Transverse colon (tissue), 4 donors: ENCODE measurements around the gene KRTAP10-11. TPM values are rescaled to one million over a fixed set of nuclear protein-coding genes. Genes with fewer than 3 reads are reported as not detected.

Source experiments
- DNase-seq: peaks from one replicate; pipeline ENCODE4 v3.0.0-alpha.2; 2019
- H3K27ac ChIP-seq, 4 donors: fragments of 200-600 bp; sonication (generic); 2 replicates each; pipeline ENCODE4 v1.5.1; 2016 to 2018; ENCODE audit warnings: inconsistent platforms in 4 of 4
- H3K27me3 ChIP-seq: fragments of 200-600 bp; sonication (generic); 2 replicates; pipeline ENCODE4 v1.5.1; 2017; ENCODE audit warnings: inconsistent platforms
- H3K36me3 ChIP-seq, 4 donors: fragments of 200-600 bp; sonication (generic); 2 replicates each; pipeline ENCODE4 v1.5.1; 2017 to 2019; ENCODE audit warnings: inconsistent platforms in 4 of 4
- H3K4me1 ChIP-seq, 4 donors: fragments of 200-600 bp; sonication (generic); 2 replicates each; pipeline ENCODE4 v1.5.1; 2017 to 2020; ENCODE audit warnings: inconsistent platforms in 4 of 4
- H3K4me3 ChIP-seq, 4 donors: fragments of 200-600 bp; sonication (generic); 1 replicate in 1 of 4; 2 replicates in 3 of 4; pipeline versions ENCODE4 v1.5.1 to v1.6.1; 2017 to 2019; ENCODE audit warnings: inconsistent platforms in 4 of 4
- H3K9me3 ChIP-seq, 2 donors: fragments of 200-600 bp; sonication (generic); 2 replicates each; pipeline ENCODE4 v1.5.1; 2017 to 2019; ENCODE audit warnings: inconsistent platforms in 2 of 2
- EP300 ChIP-seq: sonication (generic); formaldehyde crosslinking; IDR thresholded peaks from one replicate; pipeline ENCODE4 v1.6.1; 2017; ENCODE audit warnings: antibody characterized with exemption, low read depth
- POLR2A ChIP-seq: fragments of 450-650 bp; IDR thresholded peaks from one replicate; pipeline ENCODE4 v1.6.1; 2016; ENCODE audit warnings: antibody characterized with exemption, mild to moderate bottlenecking, moderate library complexity
- POLR2AphosphoS5 ChIP-seq, 3 donors: sonication (generic); formaldehyde crosslinking; IDR thresholded peaks; one replicate each; pipeline ENCODE4 v1.6.1; 2016; ENCODE audit warnings: antibody characterized with exemption in 3 of 3
- WGBS, 2 donors: methylation state at CpG; one replicate each; pipeline ENCODE4 v1.1.5; 2018; ENCODE audit warnings: low coverage in 1 of 2; 5-methylcytosine and 5-hydroxymethylcytosine counted together
- in situ Hi-C, 4 donors: fragments of 200-750 bp; cut with MboI; loops; one replicate each; pipeline versions ENCODE4 v1.15.0 to v1.15.1; 2017; ENCODE audit warnings: low sequenced_read_pairs in 3 of 4, low pct_ligation_motif_present in 1 of 4, low pct_unique_long_range_greater_than_20kb in 1 of 4
- intact Hi-C: fragments of 100-400 bp; cut with DNase I; formaldehyde crosslinking; loops from one replicate; pipeline ENCODE4 v1.15.1; 2023; ENCODE audit warnings: low total_unique reads
- total RNA-seq, 4 donors: library from RNA; depleted of rRNA; stranded (reverse); fragments of >200 nt; gene quantifications; one replicate each; pipeline ENCODE4 v1.1.0, GENCODE V29; 2016
- TF ChIP-seq, protein P1 (sequence below), 5 experiments: fragments of 200-600 bp in 3 of 5; fragments of 450-650 bp in 2 of 5; sonication (generic) in 3 of 5; IDR thresholded peaks; 1 replicate in 2 of 5; 2 replicates in 3 of 5; pipeline ENCODE4 v1.5.1; 2016 to 2017; ENCODE audit warnings: antibody characterized with exemption in 5 of 5, inconsistent platforms in 3 of 5, mild to moderate bottlenecking in 2 of 5, moderate library complexity in 1 of 5

KRTAP10-11 gene
- total RNA-seq, 4 donors from 2014 or later = not detected

DNA sequence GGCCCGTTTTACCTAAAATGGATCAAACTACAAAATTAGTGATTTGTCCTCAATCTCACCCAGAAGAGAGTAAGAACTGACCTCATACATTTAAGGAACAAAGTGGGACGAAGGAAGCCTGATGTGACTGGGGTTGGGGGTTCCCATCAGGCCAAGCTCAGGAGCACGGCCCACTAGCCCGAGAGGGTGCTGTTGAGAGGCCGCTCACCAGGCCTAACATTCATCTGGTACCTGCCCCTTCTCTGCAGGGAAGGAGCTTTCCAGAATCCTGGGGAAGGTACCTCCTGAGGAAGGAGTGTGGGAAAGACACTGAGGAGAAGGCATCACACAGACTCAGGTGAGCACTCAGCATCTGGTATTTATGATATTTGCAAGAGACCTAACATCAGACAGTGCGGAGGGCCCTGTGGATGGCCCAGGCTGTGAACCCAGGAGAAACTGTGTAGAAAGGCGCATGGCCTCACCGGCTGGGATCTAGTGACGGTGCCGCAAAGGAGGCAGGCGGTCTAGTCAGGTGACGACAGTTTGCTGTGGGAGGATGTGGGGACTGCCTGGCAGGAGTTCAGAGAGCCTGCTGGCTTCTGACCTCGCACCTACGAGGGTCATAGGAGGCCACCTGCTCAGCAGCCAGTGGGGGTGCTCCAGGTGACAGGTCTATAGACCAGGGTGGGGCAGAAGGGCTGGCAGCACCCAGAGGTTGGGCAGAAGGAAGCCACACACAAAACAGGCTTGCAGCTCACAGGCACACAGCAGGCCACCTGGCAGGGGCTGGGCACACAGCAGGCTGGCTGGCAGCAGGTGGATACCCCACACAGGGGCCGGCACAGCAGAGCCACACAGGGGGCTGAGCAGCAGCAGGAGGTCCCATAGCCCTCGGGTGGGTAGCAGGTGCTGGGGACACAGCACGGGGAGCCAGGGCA lies 7.7 kb downstream of the KRTAP10-11 start:
- no peaks in the 10 kb centered on the region for H3K4me1 ChIP-seq
- in situ Hi-C loops (no loop called here), intact Hi-C loops (no loop called here)
- H3K27ac ChIP-seq = no peak overlapping the region
- DNase-seq = no peak
- H3K4me3 ChIP-seq = no peak overlapping the region
- 74 to 83% methylated on average over 1 to 17 of the region's 17 CpGs for WGBS, 2 donors
- peaks cover 13% of the 10 kb centered on the region for H3K27me3 ChIP-seq
- TF ChIP-seq, protein P1, sequence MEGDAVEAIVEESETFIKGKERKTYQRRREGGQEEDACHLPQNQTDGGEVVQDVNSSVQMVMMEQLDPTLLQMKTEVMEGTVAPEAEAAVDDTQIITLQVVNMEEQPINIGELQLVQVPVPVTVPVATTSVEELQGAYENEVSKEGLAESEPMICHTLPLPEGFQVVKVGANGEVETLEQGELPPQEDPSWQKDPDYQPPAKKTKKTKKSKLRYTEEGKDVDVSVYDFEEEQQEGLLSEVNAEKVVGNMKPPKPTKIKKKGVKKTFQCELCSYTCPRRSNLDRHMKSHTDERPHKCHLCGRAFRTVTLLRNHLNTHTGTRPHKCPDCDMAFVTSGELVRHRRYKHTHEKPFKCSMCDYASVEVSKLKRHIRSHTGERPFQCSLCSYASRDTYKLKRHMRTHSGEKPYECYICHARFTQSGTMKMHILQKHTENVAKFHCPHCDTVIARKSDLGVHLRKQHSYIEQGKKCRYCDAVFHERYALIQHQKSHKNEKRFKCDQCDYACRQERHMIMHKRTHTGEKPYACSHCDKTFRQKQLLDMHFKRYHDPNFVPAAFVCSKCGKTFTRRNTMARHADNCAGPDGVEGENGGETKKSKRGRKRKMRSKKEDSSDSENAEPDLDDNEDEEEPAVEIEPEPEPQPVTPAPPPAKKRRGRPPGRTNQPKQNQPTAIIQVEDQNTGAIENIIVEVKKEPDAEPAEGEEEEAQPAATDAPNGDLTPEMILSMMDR (IDR thresholded peaks at IDR 0.05) = no peak
- TF ChIP-seq POLR2A (no peak), EP300 (no peak), POLR2AphosphoS5 (IDR thresholded peaks at IDR 0.05) (no peak)
- no peaks in the 10 kb centered on the region for H3K9me3 ChIP-seq
- no peaks in the 10 kb centered on the region for H3K36me3 ChIP-seq

DNA sequence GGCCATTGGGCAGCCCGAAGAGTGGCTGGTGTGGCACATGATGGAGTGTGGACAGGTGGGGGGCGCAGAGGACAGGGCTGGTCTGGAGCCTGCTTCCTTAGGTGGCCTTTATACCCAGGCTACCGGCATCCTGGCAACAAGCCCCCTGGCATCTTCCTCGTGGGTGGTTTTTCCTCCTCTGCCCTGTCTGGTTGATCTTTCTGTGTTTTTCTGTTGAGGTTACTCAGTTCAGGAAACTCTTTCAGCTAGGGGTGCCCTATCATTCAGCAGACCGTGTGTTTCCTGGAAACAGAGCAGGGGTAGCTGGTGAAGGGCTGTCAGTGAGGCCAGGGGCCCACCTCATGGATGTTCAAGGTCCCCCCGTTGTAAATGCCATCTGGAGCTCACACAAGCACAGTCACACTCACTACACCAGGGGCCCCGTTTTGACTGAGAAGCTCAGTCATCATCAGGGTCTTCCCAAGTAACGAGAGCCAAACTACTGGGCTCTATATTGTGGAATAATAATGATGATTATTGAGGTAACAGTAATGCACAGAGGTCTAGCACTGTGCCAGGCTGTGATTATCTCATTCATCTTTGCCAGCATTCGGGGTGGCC lies 8.5 kb downstream of the KRTAP10-11 start, which contains the start of gene KRTAP12-4:
Gene KRTAP12-4, minus strand, starts transcription at position 84 of the 600 bp plus-strand sequence. Its CDS starts 45 bp downstream, at position 39.
- WGBS, 2 donors = 61% methylated on average over 9 of the region's 9 CpGs; no CpG with 5 or more reads in 1 of the 2 donors
- H3K27ac ChIP-seq = no peak within 1 kb of the TSS
- intact Hi-C loops = no loop called here

DNA sequence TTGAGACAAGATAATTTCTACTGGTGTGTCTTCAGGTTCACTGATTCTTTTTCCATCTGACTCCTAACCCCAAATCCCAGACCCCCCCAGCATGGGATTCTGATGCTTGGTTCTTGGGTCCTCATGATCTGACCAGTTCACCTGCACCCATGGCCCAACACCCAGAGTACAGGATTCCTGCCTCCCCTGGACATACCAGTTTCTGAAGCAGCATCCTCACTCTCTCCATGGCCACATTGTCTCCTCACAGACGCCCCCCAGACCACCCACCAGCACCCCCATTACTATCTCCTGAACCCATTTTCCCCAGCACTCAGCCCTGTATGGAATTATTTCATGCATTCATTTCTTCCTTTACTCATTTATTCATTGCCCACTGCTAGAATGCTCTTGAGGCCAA lies 10.7 kb downstream of the KRTAP10-11 start:
- WGBS, 2 donors = 22 to 53% methylated on average over 1 of the region's 1 CpG
- in situ Hi-C loops = no loop called here

More for the DNA sequence above, 8.5 kb downstream of the KRTAP10-11 start, which contains the start of gene KRTAP12-4:
- in situ Hi-C loops = no loop called here
- no peak for DNase-seq
- no peaks in the 10 kb centered on the region for H3K9me3 ChIP-seq
- peaks cover 16% of the 10 kb centered on the region for H3K27me3 ChIP-seq
- no peaks in the 10 kb centered on the region for H3K36me3 ChIP-seq
- TF ChIP-seq POLR2A = no peak
- H3K4me1 ChIP-seq = no peaks in the 10 kb centered on the region
- no peak within 1 kb of the TSS for H3K4me3 ChIP-seq

DNA sequence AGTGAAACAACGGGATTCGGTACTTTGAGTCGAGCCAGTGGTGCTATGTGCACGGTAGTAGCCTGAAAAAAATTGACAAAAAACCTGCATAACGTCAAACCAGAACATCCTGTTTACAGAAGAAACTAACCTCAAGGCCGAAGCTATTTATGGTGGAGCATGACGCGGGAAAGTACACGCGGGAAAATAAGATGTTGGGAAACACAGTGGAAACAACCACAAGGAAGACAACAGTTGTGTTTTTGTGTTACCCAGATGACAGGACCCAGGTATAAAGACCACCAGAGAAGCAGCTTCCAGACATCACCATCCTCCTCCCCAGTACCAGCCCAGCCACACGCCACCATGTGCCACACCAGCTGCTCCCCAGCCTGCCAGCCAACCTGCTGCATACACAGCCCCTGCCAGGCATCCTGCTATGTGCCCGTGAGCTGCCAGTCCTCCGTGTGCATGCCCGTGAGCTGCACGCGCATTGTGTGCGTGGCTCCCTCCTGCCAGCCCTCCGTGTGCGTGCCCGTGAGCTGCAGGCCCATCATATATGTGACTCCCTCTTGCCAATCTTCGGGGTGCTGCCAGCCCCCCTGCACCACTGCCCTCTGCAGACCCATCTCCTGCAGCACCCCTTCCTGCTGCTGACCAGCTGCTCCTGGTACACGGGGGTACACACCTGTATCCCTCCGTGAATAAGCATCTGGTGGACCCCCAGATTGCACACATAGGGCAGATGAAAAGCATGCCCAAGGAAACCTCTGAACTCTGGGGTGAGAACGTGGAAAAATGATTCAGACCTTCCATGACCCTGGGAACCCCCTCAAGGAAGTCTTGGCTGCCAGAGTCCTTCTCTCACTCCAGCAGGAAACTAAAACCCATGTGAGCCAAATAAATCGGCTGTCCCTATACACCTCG lies 11.7 kb downstream of the KRTAP10-11 start, which contains the start of gene KRTAP12-3:
Gene KRTAP12-3, plus strand, starts transcription at position 298 of the 906 bp plus-strand sequence. Its CDS starts 48 bp downstream, at position 346.
- intact Hi-C loops = no loop called here
- Histone ChIP-seq H3K9me3 (no peaks in the 10 kb centered on the region), H3K4me1 (no peaks in the 10 kb centered on the region), H3K36me3 (no peaks in the 10 kb centered on the region), H3K27me3 (peaks cover 20% of the 10 kb centered on the region), H3K4me3 (no peak within 1 kb of the TSS), H3K27ac (peak within 1 kb of the TSS; percentile 23 to 40 (median 35))
- no peak for TF ChIP-seq EP300
- TF ChIP-seq POLR2AphosphoS5 (IDR thresholded peaks at IDR 0.05) = no peak
- TF ChIP-seq, protein P1 (IDR thresholded peaks at IDR 0.05) = no peak
- TF ChIP-seq POLR2A = no peak
- WGBS, 2 donors = 61 to 65% methylated on average over 11 to 26 of the region's 26 CpGs
- no peak for DNase-seq
- in situ Hi-C loops = no loop called here

More for the DNA sequence above, 10.7 kb downstream of the KRTAP10-11 start:
- intact Hi-C loops = no loop called here
- Histone ChIP-seq H3K4me1 (no peaks in the 10 kb centered on the region), H3K27me3 (peaks cover 20% of the 10 kb centered on the region), H3K27ac (peak overlapping the region in 1 of 4 donors; percentile 40), H3K36me3 (no peaks in the 10 kb centered on the region), H3K9me3 (no peaks in the 10 kb centered on the region), H3K4me3 (no peak overlapping the region)
- no peak for DNase-seq
- TF ChIP-seq POLR2A (no peak), EP300 (no peak), POLR2AphosphoS5 (IDR thresholded peaks at IDR 0.05) (no peak)
- TF ChIP-seq, protein P1 (IDR thresholded peaks at IDR 0.05) = no peak
